Glutamatergic neuron (in vitro differentiated cells): ENCODE data around the gene RAB18. TPM values are rescaled to one million over a fixed set of nuclear protein-coding genes. Genes with fewer than 3 reads are reported as not detected.
A peak's percentile ranks its signal among the peaks of the same experiment; 100 is the strongest.
"Not testable (repeated sequence)": the region's sequence is repeated elsewhere in the genome, so short reads cannot be mapped to it uniquely, and the experiment has no call there.

Experiments used
- DNase-seq: peaks from one replicate; pipeline ENCODE4 v3.0.0; 2022
- H3K27ac Mint-ChIP-seq: one replicate; pipeline ENCODE4 v1.8.0; 2020; ENCODE audit warnings: mild to moderate bottlenecking, mixed read lengths, inconsistent platforms; ENCODE audit not compliant: unreplicated experiment
- H3K27me3 Mint-ChIP-seq: one replicate; pipeline ENCODE4 v1.8.0; 2020; ENCODE audit warnings: mild to moderate bottlenecking, moderate library complexity, mixed read lengths, inconsistent platforms; ENCODE audit not compliant: unreplicated experiment
- H3K36me3 Mint-ChIP-seq: one replicate; pipeline ENCODE4 v1.8.0; 2020; ENCODE audit warnings: mild to moderate bottlenecking, mixed read lengths, inconsistent platforms; ENCODE audit not compliant: unreplicated experiment
- H3K4me1 Mint-ChIP-seq: one replicate; pipeline ENCODE4 v1.8.0; 2020; ENCODE audit warnings: mild to moderate bottlenecking, low read depth, mixed read lengths, inconsistent platforms; ENCODE audit not compliant: unreplicated experiment
- H3K4me3 Mint-ChIP-seq: one replicate; pipeline ENCODE4 v1.8.0; 2020; ENCODE audit warnings: mild to moderate bottlenecking, mixed read lengths, inconsistent platforms; ENCODE audit not compliant: unreplicated experiment
- H3K9me3 Mint-ChIP-seq: one replicate; pipeline ENCODE4 v1.8.0; 2020; ENCODE audit warnings: mild to moderate bottlenecking, moderate library complexity, mixed read lengths, inconsistent platforms; ENCODE audit not compliant: unreplicated experiment
- CTCF ChIP-seq: fragments of 200-600 bp; sonication (generic); IDR thresholded peaks from one replicate; pipeline ENCODE4 v1.5.0; 2021; ENCODE audit not compliant: partially characterized antibody, unreplicated experiment
- total RNA-seq: library from RNA; stranded (reverse); fragmentation: NEBNext Ultra II Directional; extraction: Animal tissue kit (Norgen Biotek cat#: 25700); gene quantifications from one replicate; pipeline ENCODE4 v1.2.1, GENCODE V29; 2021; ENCODE audit not compliant: unreplicated experiment

Gene RAB18
- total RNA-seq, 1 donor from 2014 or later: 166 TPM

DNA sequence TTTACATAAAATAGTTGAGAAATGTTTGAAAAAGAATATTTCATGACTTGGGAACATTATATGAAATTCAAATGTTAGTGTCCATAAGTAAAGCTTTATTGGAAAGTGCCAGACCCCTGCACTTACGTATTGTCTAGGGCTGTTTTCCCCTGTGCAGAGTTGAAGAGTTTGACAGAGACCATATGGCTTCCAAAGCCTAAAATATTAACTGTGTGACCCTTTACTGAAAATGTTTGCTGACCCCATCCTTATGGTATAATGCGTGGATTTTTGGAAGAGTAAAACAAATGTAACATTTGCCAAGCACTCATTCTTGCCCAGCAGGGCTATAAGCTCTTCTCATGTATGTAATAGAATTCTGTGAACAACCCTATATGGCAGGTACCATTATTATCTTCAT, 40.1 kb upstream of the RAB18 start:
- H3K36me3 Mint-ChIP-seq: peaks cover 9% of the 10 kb centered on the region
- H3K9me3 Mint-ChIP-seq: peaks cover 8% of the 10 kb centered on the region
- no peak overlapping the region for H3K27ac Mint-ChIP-seq
- no peak for DNase-seq
- no peaks in the 10 kb centered on the region for H3K4me1 Mint-ChIP-seq
- H3K27me3 Mint-ChIP-seq: peaks cover 3% of the 10 kb centered on the region
- H3K4me3 Mint-ChIP-seq: no peak overlapping the region
- TF ChIP-seq CTCF: no peak

GRCh38 chr10:27464993-27465392, 39.1 kb upstream of the RAB18 start:
- no peak overlapping the region for H3K27ac Mint-ChIP-seq
- no peak overlapping the region for H3K4me3 Mint-ChIP-seq

DNA sequence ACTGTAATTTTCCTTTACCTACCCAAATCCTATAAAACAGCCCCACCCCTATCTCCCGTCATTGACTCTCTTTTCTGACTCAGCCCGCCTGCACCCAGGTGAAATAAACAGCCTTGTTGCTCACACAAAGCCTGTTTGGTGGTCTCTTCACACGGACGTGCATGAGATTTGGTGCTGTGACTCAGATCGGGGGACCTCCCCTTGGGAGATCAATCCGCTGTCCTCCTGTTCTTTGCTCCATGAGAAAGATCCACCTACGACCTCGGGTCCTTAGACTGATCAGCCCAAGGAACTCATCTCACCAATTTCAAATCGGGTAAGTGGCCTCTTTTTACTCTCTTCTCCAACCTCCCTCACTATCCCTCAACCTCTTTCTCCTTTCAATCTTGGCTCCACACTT, 38.5 kb upstream of the RAB18 start:
- not testable (repeated sequence) for H3K9me3 Mint-ChIP-seq, H3K36me3 Mint-ChIP-seq, DNase-seq, H3K4me3 Mint-ChIP-seq, H3K4me1 Mint-ChIP-seq, H3K27me3 Mint-ChIP-seq, H3K27ac Mint-ChIP-seq

More at GRCh38 chr10:27464993-27465392, 39.1 kb upstream of the RAB18 start:
- Mint-ChIP-seq H3K36me3 (peaks cover 9% of the 10 kb centered on the region), H3K9me3 (peaks cover 8% of the 10 kb centered on the region), H3K27me3 (peaks cover 3% of the 10 kb centered on the region), H3K4me1 (no peaks in the 10 kb centered on the region)
- TF ChIP-seq CTCF: no peak
- DNase-seq: no peak

DNA sequence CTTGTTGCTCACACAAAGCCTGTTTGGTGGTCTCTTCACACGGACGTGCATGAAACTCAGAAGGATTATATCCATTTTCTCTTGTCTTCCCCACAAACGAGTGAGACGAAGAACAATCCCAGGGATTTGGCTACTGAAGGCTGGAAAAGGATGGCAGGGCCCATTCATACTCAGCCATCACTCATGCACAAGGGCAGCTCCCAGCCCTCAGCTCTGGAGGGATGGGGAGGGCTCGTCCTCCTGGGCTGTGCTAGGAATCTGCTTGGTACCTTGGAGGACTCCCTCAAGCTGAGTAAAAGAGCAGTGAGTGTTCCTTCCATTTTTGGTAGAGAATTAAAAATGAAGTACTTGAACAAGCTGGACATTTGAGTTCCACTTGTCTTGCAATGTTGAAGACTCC, 33.2 kb upstream of the RAB18 start:
- no peak overlapping the region for H3K27ac Mint-ChIP-seq
- no peaks in the 10 kb centered on the region for H3K4me1 Mint-ChIP-seq
- H3K27me3 Mint-ChIP-seq: peaks cover 3% of the 10 kb centered on the region
- peaks cover 3% of the 10 kb centered on the region for H3K9me3 Mint-ChIP-seq
- no peak overlapping the region for H3K4me3 Mint-ChIP-seq
- TF ChIP-seq CTCF: no peak
- H3K36me3 Mint-ChIP-seq: peaks cover 4% of the 10 kb centered on the region
- no peak for DNase-seq

DNA sequence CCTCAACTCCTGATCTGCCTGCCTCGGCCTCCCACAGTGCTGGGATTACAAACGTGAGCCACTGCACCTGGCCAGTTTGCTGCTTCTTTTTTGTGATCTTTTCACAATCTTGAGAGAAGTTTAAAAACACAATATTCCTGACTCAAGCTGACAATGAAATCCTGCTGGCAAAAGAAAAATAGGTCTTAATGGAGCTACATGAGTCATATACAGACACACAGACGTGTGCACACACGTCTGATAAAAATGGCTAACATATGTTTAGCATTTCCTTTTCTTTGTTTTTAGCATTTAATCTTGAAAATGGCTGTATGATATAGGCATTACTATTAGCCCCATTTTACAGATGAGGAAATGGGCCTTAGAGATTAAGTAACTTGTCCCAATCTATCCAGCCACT, 29.4 kb upstream of the RAB18 start:
- no peak for TF ChIP-seq CTCF
- Mint-ChIP-seq H3K4me1 (no peaks in the 10 kb centered on the region), H3K9me3 (no peaks in the 10 kb centered on the region), H3K27ac (peak overlapping the region; percentile 10), H3K4me3 (peak overlapping the region; percentile 27), H3K36me3 (no peaks in the 10 kb centered on the region), H3K27me3 (no peaks in the 10 kb centered on the region)
- no peak for DNase-seq

DNA sequence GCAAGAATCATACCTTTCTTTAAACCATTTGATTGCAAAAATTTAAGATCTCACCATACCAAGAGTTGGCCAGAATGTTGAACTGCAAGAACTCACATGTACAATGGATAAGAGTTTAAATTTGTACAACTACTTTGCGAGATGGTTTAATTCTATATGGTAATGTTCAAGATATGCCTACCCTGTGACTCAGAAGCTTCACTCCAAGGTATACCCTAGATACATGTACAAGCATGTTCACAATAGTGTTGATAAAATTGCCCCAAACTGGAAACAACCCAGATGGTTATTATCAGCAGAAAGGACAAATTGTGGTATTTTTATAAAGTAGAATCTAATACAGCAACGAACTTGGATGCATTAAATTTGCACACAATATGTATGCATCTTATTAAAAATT, 25.1 kb upstream of the RAB18 start:
- no peak for TF ChIP-seq CTCF
- no peaks in the 10 kb centered on the region for H3K27me3 Mint-ChIP-seq
- H3K4me1 Mint-ChIP-seq: no peaks in the 10 kb centered on the region
- no peaks in the 10 kb centered on the region for H3K9me3 Mint-ChIP-seq
- no peaks in the 10 kb centered on the region for H3K36me3 Mint-ChIP-seq
- no peak for DNase-seq
- H3K27ac Mint-ChIP-seq: no peak overlapping the region
- no peak overlapping the region for H3K4me3 Mint-ChIP-seq
